Suprapubic skin (tissue), 4 donors: Measurements from ENCODE around the gene CCDC159. TPM values are rescaled to one million over a fixed set of nuclear protein-coding genes. Genes with fewer than 3 reads are reported as not detected.
"Not testable (repeated sequence)": the region's sequence is repeated elsewhere in the genome, so short reads cannot be mapped to it uniquely, and the experiment has no call there.

Source experiments
- DNase-seq, 2 donors: peaks; one replicate each; pipeline ENCODE4 v3.0.0-alpha.2; 2019; ENCODE audit warnings: low spot score in 2 of 2
- H3K27ac ChIP-seq: fragments of 200-600 bp; sonication (generic); one replicate; pipeline ENCODE4 v1.5.1; 2019
- H3K27me3 ChIP-seq: fragments of 200-600 bp; sonication (generic); one replicate; pipeline ENCODE4 v1.5.1; 2019
- H3K36me3 ChIP-seq: fragments of 200-600 bp; sonication (generic); one replicate; pipeline ENCODE4 v1.5.1; 2019
- H3K4me1 ChIP-seq: fragments of 200-600 bp; sonication (generic); one replicate; pipeline ENCODE4 v1.5.1; 2019
- H3K4me3 ChIP-seq: fragments of 200-600 bp; sonication (generic); one replicate; pipeline ENCODE4 v1.5.1; 2019; ENCODE audit warnings: mild to moderate bottlenecking
- H3K9me3 ChIP-seq: fragments of 200-600 bp; sonication (generic); one replicate; pipeline ENCODE4 v1.5.1; 2019
- EP300 ChIP-seq: sonication (generic); formaldehyde crosslinking; IDR thresholded peaks from one replicate; pipeline ENCODE4 v1.6.1; 2017; ENCODE audit warnings: antibody characterized with exemption
- POLR2A ChIP-seq, 2 donors: fragments of 450-650 bp; IDR thresholded peaks; one replicate each; pipeline ENCODE4 v1.6.1; 2017; ENCODE audit warnings: antibody characterized with exemption in 2 of 2, mild to moderate bottlenecking in 2 of 2, moderate library complexity in 2 of 2
- POLR2AphosphoS5 ChIP-seq, 3 donors: sonication (generic); formaldehyde crosslinking; IDR thresholded peaks; one replicate each; pipeline ENCODE4 v1.6.1; 2017; ENCODE audit warnings: antibody characterized with exemption in 3 of 3
- WGBS: methylation state at CpG from one replicate; pipeline ENCODE4 v1.1.5; 2018; 5-methylcytosine and 5-hydroxymethylcytosine counted together
- total RNA-seq, 4 donors: library from RNA; depleted of rRNA; stranded (reverse); fragments of >200 nt; gene quantifications; one replicate each; pipeline ENCODE4 v1.1.0, GENCODE V29; 2016
- TF ChIP-seq, protein P1 (sequence below), 2 donors: fragments of 200-600 bp in 1 of 2; fragments of 450-650 bp in 1 of 2; sonication (generic) in 1 of 2; IDR thresholded peaks; one replicate each; pipeline ENCODE4 v1.5.1; 2016 to 2019; ENCODE audit warnings: antibody characterized with exemption in 2 of 2, mild to moderate bottlenecking in 1 of 2, moderate library complexity in 1 of 2

Gene CCDC159
- total RNA-seq, 4 donors from 2014 or later, result 8.0 to 58.3 (median 14.3) TPM

- Histone ChIP-seq H3K27ac (peak overlapping the region; percentile 83), H3K36me3 (peaks cover 39% of the 10 kb centered on the region)
- WGBS, result 8% methylated on average over 21 of the region's 21 CpGs
These were observed 7.6 kb upstream of the CCDC159 start for GRCh38 chr19:11338569-11339253.

DNA sequence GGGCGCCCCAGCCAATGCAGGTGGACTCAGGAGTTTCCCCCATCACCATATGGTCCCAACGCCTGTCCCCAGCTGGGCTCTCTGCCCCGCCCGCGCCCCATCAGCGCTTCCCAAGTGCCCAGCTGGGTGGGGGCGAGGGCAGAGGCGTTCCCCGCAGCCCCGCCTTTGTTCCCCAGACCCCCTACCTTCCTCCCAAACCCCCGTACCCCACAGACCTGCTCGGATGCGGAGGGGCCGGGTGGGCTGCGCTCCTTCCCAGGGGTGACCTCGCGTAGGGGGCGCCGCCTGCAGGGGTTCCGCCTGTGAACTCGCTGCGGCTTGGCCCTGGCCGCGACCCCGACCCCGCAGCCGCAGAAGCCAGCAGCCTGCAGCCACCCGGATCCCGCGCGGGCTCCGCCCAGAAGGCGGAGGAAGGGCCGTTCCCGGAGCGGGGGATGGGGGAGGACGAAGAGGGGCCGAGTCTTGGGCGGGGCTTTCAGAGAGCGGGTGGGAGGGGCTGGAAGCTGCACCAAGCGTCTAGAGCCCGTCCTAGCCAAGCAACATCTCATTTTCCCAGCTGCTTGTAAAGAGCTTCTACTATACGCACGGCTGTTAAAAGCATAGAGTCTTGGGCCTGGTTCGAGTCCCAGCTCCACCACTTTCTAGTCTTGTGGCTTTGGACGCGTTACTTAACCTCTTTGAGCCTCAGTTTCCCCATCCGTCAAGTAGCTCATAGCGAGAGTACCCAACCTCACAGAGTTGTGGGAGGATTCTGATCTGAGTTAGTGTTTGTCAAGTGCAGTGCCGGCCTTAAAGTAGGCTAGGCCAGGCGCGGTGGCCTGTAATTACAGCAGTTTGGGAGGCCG is 6.8 kb upstream of the CCDC159 start, which contains the start of gene RAB3D:
RAB3D (minus strand) TSS at position 404 of the 845 bp plus-strand sequence. CDS start 2,258 bp downstream, outside the sequence.
- WGBS, result 14% methylated on average over 16 of the region's 53 CpGs
- Histone ChIP-seq H3K27ac (peak within 1 kb of the TSS; percentile 83), H3K36me3 (peaks cover 31% of the 10 kb centered on the region), H3K4me3 (peak within 1 kb of the TSS; percentile 67), H3K27me3 (no peaks in the 10 kb centered on the region), H3K4me1 (peaks cover 37% of the 10 kb centered on the region), H3K9me3 (no peaks in the 10 kb centered on the region)
- TF ChIP-seq POLR2A (IDR thresholded peaks at IDR 0.05), result peak in 1 of 2 donors; percentile 40
- TF ChIP-seq, protein P1, sequence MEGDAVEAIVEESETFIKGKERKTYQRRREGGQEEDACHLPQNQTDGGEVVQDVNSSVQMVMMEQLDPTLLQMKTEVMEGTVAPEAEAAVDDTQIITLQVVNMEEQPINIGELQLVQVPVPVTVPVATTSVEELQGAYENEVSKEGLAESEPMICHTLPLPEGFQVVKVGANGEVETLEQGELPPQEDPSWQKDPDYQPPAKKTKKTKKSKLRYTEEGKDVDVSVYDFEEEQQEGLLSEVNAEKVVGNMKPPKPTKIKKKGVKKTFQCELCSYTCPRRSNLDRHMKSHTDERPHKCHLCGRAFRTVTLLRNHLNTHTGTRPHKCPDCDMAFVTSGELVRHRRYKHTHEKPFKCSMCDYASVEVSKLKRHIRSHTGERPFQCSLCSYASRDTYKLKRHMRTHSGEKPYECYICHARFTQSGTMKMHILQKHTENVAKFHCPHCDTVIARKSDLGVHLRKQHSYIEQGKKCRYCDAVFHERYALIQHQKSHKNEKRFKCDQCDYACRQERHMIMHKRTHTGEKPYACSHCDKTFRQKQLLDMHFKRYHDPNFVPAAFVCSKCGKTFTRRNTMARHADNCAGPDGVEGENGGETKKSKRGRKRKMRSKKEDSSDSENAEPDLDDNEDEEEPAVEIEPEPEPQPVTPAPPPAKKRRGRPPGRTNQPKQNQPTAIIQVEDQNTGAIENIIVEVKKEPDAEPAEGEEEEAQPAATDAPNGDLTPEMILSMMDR (IDR thresholded peaks at IDR 0.05), result no peak
- TF ChIP-seq EP300, result no peak
- TF ChIP-seq POLR2AphosphoS5 (IDR thresholded peaks at IDR 0.05), result no peak
- peak; percentile 94 to 95 for DNase-seq

More at GRCh38 chr19:11338569-11339253, 7.6 kb upstream of the CCDC159 start:
- TF ChIP-seq EP300 (no peak), POLR2AphosphoS5 (IDR thresholded peaks at IDR 0.05) (no peak), POLR2A (IDR thresholded peaks at IDR 0.05) (no peak)
- TF ChIP-seq, protein P1 (IDR thresholded peaks at IDR 0.05), result no peak
- no peaks in the 10 kb centered on the region for H3K9me3 ChIP-seq
- peaks cover 29% of the 10 kb centered on the region for H3K4me1 ChIP-seq
- DNase-seq, result no peak
- H3K27me3 ChIP-seq, result no peaks in the 10 kb centered on the region
- H3K4me3 ChIP-seq, result peak overlapping the region; percentile 67

GRCh38 chr19:11340099-11340467 is 6.2 kb upstream of the CCDC159 start:
- Histone ChIP-seq H3K4me3 (peak overlapping the region; percentile 67), H3K36me3 (peaks cover 25% of the 10 kb centered on the region), H3K4me1 (peaks cover 43% of the 10 kb centered on the region), H3K27ac (peak overlapping the region; percentile 83)
- not testable (repeated sequence) for H3K9me3 ChIP-seq, H3K27me3 ChIP-seq, DNase-seq
- 84% methylated on average over 8 of the region's 8 CpGs for WGBS

- Histone ChIP-seq H3K4me3 (no peak overlapping the region), H3K36me3 (peaks cover 6% of the 10 kb centered on the region), H3K27ac (no peak overlapping the region), H3K4me1 (peaks cover 55% of the 10 kb centered on the region), H3K27me3 (no peaks in the 10 kb centered on the region), H3K9me3 (no peaks in the 10 kb centered on the region)
- DNase-seq, result no peak
- TF ChIP-seq EP300 (no peak), POLR2A (IDR thresholded peaks at IDR 0.05) (no peak), POLR2AphosphoS5 (IDR thresholded peaks at IDR 0.05) (no peak)
- TF ChIP-seq, protein P1 (IDR thresholded peaks at IDR 0.05), result no peak
- 93% methylated on average over 3 of the region's 3 CpGs for WGBS
These were observed 3.9 kb upstream of the CCDC159 start for GRCh38 chr19:11342429-11342828.

GRCh38 chr19:11345122-11345803 is 1.1 kb upstream of the CCDC159 start:
- DNase-seq, result no peak
- peaks cover 6% of the 10 kb centered on the region for H3K36me3 ChIP-seq
- H3K27ac ChIP-seq, result peak overlapping the region; percentile 67
- TF ChIP-seq EP300, result no peak
- TF ChIP-seq, protein P1 (IDR thresholded peaks at IDR 0.05), result no peak
- TF ChIP-seq POLR2AphosphoS5 (IDR thresholded peaks at IDR 0.05), result no peak
- no peak for TF ChIP-seq POLR2A (IDR thresholded peaks at IDR 0.05)
- H3K4me1 ChIP-seq, result peaks cover 33% of the 10 kb centered on the region
- no peaks in the 10 kb centered on the region for H3K27me3 ChIP-seq
- H3K9me3 ChIP-seq, result no peaks in the 10 kb centered on the region
- WGBS, result 50% methylated on average over 8 of the region's 15 CpGs
- H3K4me3 ChIP-seq, result peak overlapping the region; percentile 57
